Activated CD8-positive, alpha-beta memory T cell treated with anti-CD3 and anti-CD28 coated beads, Interleukin-2, amount 10 ng/mL, durations not matched to agents 7 days and 5 days (primary cell): Measurements from ENCODE around the gene LANCL1. TPM values are rescaled to one million over a fixed set of nuclear protein-coding genes. Genes with fewer than 3 reads are reported as not detected.

Experiments
- ATAC-seq: fragments of 150-1000 bp; cut with Tn5 transposase; one replicate; pipeline ENCODE4 v1.10.0; 2021; ENCODE audit warnings: moderate library complexity
- CTCF ChIA-PET: fragments of 350-600 bp; sonication (Branson Sonifier 250); formaldehyde crosslinking; loops from one replicate; lab custom pipeline; 2021; ENCODE audit warnings: antibody characterized with exemption; lab: Charles Lee
- DNase-seq: peaks from one replicate; pipeline ENCODE4 v3.0.0-alpha.2; 2020
- H3K27ac Mint-ChIP-seq: one replicate; pipeline ENCODE4 v1.8.0; 2021; ENCODE audit warnings: mild to moderate bottlenecking, mixed read lengths
- H3K27me3 Mint-ChIP-seq: one replicate; pipeline ENCODE4 v1.8.0; 2021; ENCODE audit warnings: mixed read lengths
- H3K36me3 Mint-ChIP-seq: one replicate; pipeline ENCODE4 v1.8.0; 2021; ENCODE audit warnings: mild to moderate bottlenecking, mixed read lengths
- H3K4me1 Mint-ChIP-seq: one replicate; pipeline ENCODE4 v1.8.0; 2021; ENCODE audit warnings: mixed read lengths
- H3K4me3 Mint-ChIP-seq: one replicate; pipeline ENCODE4 v1.8.0; 2021; ENCODE audit warnings: mild to moderate bottlenecking, moderate library complexity, mixed read lengths
- H3K9me3 Mint-ChIP-seq: one replicate; pipeline ENCODE4 v1.8.0; 2022; ENCODE audit warnings: low read depth, mixed read lengths
- total RNA-seq, 2 experiments: library from RNA; stranded (reverse); gene quantifications; one replicate each; pipeline ENCODE4 v1.2.3, GENCODE V29; 2021

LANCL1 gene
- total RNA-seq, 2 experiments from 2014 or later, result 34.7 to 37.9 TPM

GRCh38 chr2:210480764-210481163, 4.2 kb upstream of the LANCL1 start:
- CTCF ChIA-PET, result interaction anchor here (1.5 to 2.4 kb wide), 2 partner anchors 12 to 22 kb away, joined by 6 to 10 read pairs; no protein-coding TSS in a partner anchor
- no peak for ATAC-seq
- no peak overlapping the region for H3K27ac Mint-ChIP-seq
- H3K9me3 Mint-ChIP-seq, result peaks cover 8% of the 10 kb centered on the region
- no peak for DNase-seq
- peaks cover 10% of the 10 kb centered on the region for H3K36me3 Mint-ChIP-seq
- H3K4me3 Mint-ChIP-seq, result no peak overlapping the region
- H3K27me3 Mint-ChIP-seq, result no peaks in the 10 kb centered on the region
- H3K4me1 Mint-ChIP-seq, result peaks cover 21% of the 10 kb centered on the region

- Mint-ChIP-seq H3K27me3 (no peaks in the 10 kb centered on the region), H3K36me3 (peaks cover 12% of the 10 kb centered on the region), H3K4me3 (no peak overlapping the region), H3K4me1 (peaks cover 26% of the 10 kb centered on the region), H3K9me3 (peaks cover 8% of the 10 kb centered on the region), H3K27ac (no peak overlapping the region)
- ATAC-seq (no peak), DNase-seq (no peak)
- CTCF ChIA-PET, result interaction anchor here (1.5 to 2.4 kb wide), 2 partner anchors 12 to 23 kb away, joined by 6 to 10 read pairs; no protein-coding TSS in a partner anchor
These were observed 3.5 kb upstream of the LANCL1 start for GRCh38 chr2:210480079-210480478.

DNA sequence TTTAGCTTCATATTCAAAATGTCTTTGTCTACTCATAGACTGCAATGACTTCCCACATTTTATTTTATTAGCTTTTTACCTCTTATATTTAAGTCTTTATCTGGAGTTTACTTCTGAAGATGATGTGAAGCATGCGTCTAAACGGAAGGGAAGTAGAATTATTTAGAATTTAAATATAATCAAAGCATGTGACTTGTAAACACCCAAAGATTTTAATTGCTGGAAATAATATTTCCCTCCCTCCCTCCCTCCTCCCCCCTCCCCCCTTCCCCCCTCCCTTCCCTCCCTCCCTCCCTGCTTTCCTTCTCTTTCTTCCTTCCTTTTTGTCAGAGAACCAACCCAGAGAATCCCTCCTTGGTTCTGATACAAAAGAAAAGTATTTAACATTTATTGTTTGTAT, 2.1 kb upstream of the LANCL1 start:
- Mint-ChIP-seq H3K4me3 (peak overlapping the region; percentile 90), H3K27me3 (no peaks in the 10 kb centered on the region), H3K27ac (no peak overlapping the region), H3K4me1 (peaks cover 35% of the 10 kb centered on the region), H3K9me3 (no peaks in the 10 kb centered on the region), H3K36me3 (peaks cover 14% of the 10 kb centered on the region)
- CTCF ChIA-PET, result no interaction called here
- DNase-seq (no peak), ATAC-seq (no peak)

DNA sequence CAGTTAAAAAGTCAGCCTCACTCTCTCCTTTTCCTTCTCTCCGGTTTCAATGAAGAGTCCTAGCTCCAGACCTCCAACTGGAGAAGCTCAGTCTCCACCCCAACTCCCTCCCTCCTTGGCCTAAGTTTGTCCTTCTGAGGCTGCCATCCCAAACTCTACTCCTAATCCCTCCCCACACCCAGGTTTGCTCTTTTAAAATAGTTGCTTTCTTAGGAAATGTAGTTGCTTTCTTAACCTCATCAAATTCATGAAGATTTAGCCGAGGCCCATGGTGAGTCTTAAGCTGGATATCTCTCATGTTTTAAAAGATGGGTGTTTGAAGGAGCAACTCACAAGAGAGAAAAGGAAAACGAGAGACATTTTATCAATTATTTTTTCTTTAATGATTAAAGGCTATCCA, 937 bp upstream of the LANCL1 start:
- no peaks in the 10 kb centered on the region for H3K9me3 Mint-ChIP-seq
- DNase-seq, result no peak
- peaks cover 37% of the 10 kb centered on the region for H3K4me1 Mint-ChIP-seq
- ATAC-seq, result no peak
- peak overlapping the region; percentile 97 for H3K27ac Mint-ChIP-seq
- peak overlapping the region; percentile 90 for H3K4me3 Mint-ChIP-seq
- CTCF ChIA-PET, result interaction anchor here (3.2 kb wide), 1 partner anchor 26 kb away, joined by 12 read pairs; no protein-coding TSS in a partner anchor
- H3K27me3 Mint-ChIP-seq, result no peaks in the 10 kb centered on the region
- peaks cover 17% of the 10 kb centered on the region for H3K36me3 Mint-ChIP-seq

DNA sequence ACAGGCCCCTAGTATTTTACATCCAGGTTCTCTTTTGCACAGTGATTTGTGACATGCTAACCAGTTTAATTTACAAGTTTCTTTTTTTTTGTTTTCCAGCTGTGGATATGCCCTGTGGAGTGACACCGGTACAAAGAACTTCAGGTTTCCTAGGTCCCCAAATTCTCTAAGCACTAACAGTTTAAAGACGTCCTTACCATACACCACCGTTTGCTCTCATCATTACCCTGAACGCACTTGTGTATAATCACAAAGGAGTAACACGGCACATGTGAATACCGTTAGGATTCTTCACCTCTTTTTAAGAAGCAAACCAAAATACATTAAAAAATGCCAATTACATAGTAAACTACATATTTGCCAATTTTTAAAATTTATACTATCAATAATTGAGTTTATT, 853 bp downstream of the LANCL1 start:
- peak overlapping the region; percentile 65 for H3K27ac Mint-ChIP-seq
- H3K4me1 Mint-ChIP-seq, result peaks cover 37% of the 10 kb centered on the region
- H3K27me3 Mint-ChIP-seq, result no peaks in the 10 kb centered on the region
- H3K9me3 Mint-ChIP-seq, result no peaks in the 10 kb centered on the region
- ATAC-seq, result no peak
- H3K4me3 Mint-ChIP-seq, result peak overlapping the region; percentile 90
- CTCF ChIA-PET, result interaction anchor here (3.2 kb wide), 1 partner anchor 28 kb away, joined by 12 read pairs; no protein-coding TSS in a partner anchor
- peaks cover 28% of the 10 kb centered on the region for H3K36me3 Mint-ChIP-seq
- DNase-seq, result no peak

GRCh38 chr2:210474776-210475175, 1.8 kb downstream of the LANCL1 start:
- Mint-ChIP-seq H3K27me3 (no peaks in the 10 kb centered on the region), H3K4me1 (peaks cover 34% of the 10 kb centered on the region), H3K27ac (no peak overlapping the region), H3K36me3 (peaks cover 35% of the 10 kb centered on the region), H3K9me3 (no peaks in the 10 kb centered on the region), H3K4me3 (peak overlapping the region; percentile 40)
- CTCF ChIA-PET, result interaction anchor here (3.2 kb wide), 1 partner anchor 29 kb away, joined by 12 read pairs; no protein-coding TSS in a partner anchor
- no peak for ATAC-seq
- DNase-seq, result no peak

DNA sequence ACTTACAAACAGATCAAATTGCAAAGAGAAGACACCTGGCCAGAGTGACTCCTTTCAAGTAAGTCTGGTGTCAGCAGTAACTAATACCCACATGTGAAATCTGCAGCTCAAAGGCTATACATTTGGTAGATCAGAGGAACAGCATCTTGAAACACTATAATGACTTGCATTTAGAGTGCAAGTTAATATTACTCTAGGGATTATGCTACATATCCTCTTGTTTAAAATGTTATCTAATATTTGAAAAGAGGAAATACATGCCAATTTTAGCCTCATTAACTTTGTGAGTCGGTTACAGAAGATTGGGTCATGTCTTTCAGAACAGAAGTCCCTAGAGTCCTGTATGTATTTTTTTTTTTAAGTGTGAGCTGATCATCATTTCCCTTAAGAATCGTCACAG, 15.2 kb downstream of the LANCL1 start:
- H3K4me3 Mint-ChIP-seq, result no peak overlapping the region
- H3K4me1 Mint-ChIP-seq, result peaks cover 1% of the 10 kb centered on the region
- H3K27ac Mint-ChIP-seq, result no peak overlapping the region
- DNase-seq (no peak), ATAC-seq (no peak)
- CTCF ChIA-PET, result interaction anchor here (1.0 kb wide), 1 partner anchor 15 kb away, joined by 3 read pairs; no protein-coding TSS in a partner anchor
- peaks cover 49% of the 10 kb centered on the region for H3K36me3 Mint-ChIP-seq
- H3K27me3 Mint-ChIP-seq, result no peaks in the 10 kb centered on the region
- H3K9me3 Mint-ChIP-seq, result no peaks in the 10 kb centered on the region

- no peak overlapping the region for H3K27ac Mint-ChIP-seq
- H3K27me3 Mint-ChIP-seq, result no peaks in the 10 kb centered on the region
- no peak overlapping the region for H3K4me3 Mint-ChIP-seq
- ATAC-seq (no peak), DNase-seq (no peak)
- H3K4me1 Mint-ChIP-seq, result peaks cover 1% of the 10 kb centered on the region
- H3K36me3 Mint-ChIP-seq, result peaks cover 45% of the 10 kb centered on the region
- CTCF ChIA-PET, result interaction anchor here (1.0 kb wide), 1 partner anchor 14 kb away, joined by 3 read pairs; no protein-coding TSS in a partner anchor
- H3K9me3 Mint-ChIP-seq, result no peaks in the 10 kb centered on the region
These were observed 16.0 kb downstream of the LANCL1 start for GRCh38 chr2:210460322-210461227.

GRCh38 chr2:210459880-210460279, 16.7 kb downstream of the LANCL1 start:
- CTCF ChIA-PET, result no interaction called here
- ATAC-seq (no peak), DNase-seq (no peak)
- no peak overlapping the region for H3K4me3 Mint-ChIP-seq
- no peaks in the 10 kb centered on the region for H3K27me3 Mint-ChIP-seq
- no peak overlapping the region for H3K27ac Mint-ChIP-seq
- peaks cover 1% of the 10 kb centered on the region for H3K4me1 Mint-ChIP-seq
- peaks cover 43% of the 10 kb centered on the region for H3K36me3 Mint-ChIP-seq
- no peaks in the 10 kb centered on the region for H3K9me3 Mint-ChIP-seq

- no peak overlapping the region for H3K4me3 Mint-ChIP-seq
- CTCF ChIA-PET, result no interaction called here
- no peaks in the 10 kb centered on the region for H3K27me3 Mint-ChIP-seq
- DNase-seq, result no peak
- H3K4me1 Mint-ChIP-seq, result peaks cover 1% of the 10 kb centered on the region
- ATAC-seq, result no peak
- no peaks in the 10 kb centered on the region for H3K9me3 Mint-ChIP-seq
- H3K36me3 Mint-ChIP-seq, result peaks cover 46% of the 10 kb centered on the region
- H3K27ac Mint-ChIP-seq, result no peak overlapping the region
These were observed 17.2 kb downstream of the LANCL1 start for GRCh38 chr2:210459407-210459806.

- H3K27ac Mint-ChIP-seq, result no peak overlapping the region
These were observed 18.2 kb downstream of the LANCL1 start for GRCh38 chr2:210458395-210458794.

DNA sequence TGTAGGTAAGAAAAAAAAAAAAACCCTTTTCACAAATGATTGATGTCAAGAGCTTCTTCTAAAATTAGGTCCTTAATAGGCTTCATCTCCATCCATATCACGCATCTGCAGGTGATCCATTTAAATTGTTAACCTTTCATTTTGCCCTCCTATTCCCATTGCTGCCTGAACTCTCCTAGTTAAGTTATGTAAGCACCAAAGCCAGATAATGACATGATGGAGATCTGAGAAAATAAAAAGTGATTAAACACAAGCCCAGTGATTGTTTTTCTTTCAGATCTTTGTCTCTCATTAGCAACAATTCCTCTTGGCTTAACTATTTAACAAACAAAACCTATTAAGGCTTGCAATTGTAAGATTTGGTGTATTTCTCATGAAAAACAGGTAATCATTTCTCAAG, 20.0 kb downstream of the LANCL1 start:
- Mint-ChIP-seq H3K9me3 (no peaks in the 10 kb centered on the region), H3K27ac (no peak overlapping the region), H3K36me3 (peaks cover 54% of the 10 kb centered on the region), H3K4me3 (no peak overlapping the region), H3K4me1 (peaks cover 1% of the 10 kb centered on the region), H3K27me3 (no peaks in the 10 kb centered on the region)
- DNase-seq, result no peak
- no peak for ATAC-seq
- CTCF ChIA-PET, result no interaction called here

More at GRCh38 chr2:210458395-210458794, 18.2 kb downstream of the LANCL1 start:
- CTCF ChIA-PET, result no interaction called here
- Mint-ChIP-seq H3K4me1 (peaks cover 1% of the 10 kb centered on the region), H3K9me3 (no peaks in the 10 kb centered on the region), H3K27me3 (no peaks in the 10 kb centered on the region), H3K4me3 (no peak overlapping the region), H3K36me3 (peaks cover 51% of the 10 kb centered on the region)
- no peak for ATAC-seq
- DNase-seq, result no peak

- H3K4me1 Mint-ChIP-seq, result no peaks in the 10 kb centered on the region
- H3K27ac Mint-ChIP-seq, result no peak overlapping the region
- CTCF ChIA-PET, result no interaction called here
- peaks cover 6% of the 10 kb centered on the region for H3K9me3 Mint-ChIP-seq
- H3K4me3 Mint-ChIP-seq, result no peak overlapping the region
- peaks cover 63% of the 10 kb centered on the region for H3K36me3 Mint-ChIP-seq
- ATAC-seq (no peak), DNase-seq (no peak)
- no peaks in the 10 kb centered on the region for H3K27me3 Mint-ChIP-seq
These were observed 22.2 kb downstream of the LANCL1 start for GRCh38 chr2:210454336-210454735.

- peaks cover 74% of the 10 kb centered on the region for H3K36me3 Mint-ChIP-seq
- no peak overlapping the region for H3K27ac Mint-ChIP-seq
- CTCF ChIA-PET, result no interaction called here
- no peak for ATAC-seq
- no peaks in the 10 kb centered on the region for H3K27me3 Mint-ChIP-seq
- H3K4me1 Mint-ChIP-seq, result no peaks in the 10 kb centered on the region
- DNase-seq, result no peak
- no peak overlapping the region for H3K4me3 Mint-ChIP-seq
- H3K9me3 Mint-ChIP-seq, result peaks cover 16% of the 10 kb centered on the region
These were observed 24.4 kb downstream of the LANCL1 start for GRCh38 chr2:210452194-210452593.
